ENCODE data around the gene VPS41.

Gene VPS41

GRCh38 chr7:38932509-38933168, 23.6 kb upstream of the VPS41 start:
- Mint-ChIP-seq H3K27me3 (ENCODE audit: low read depth) (peaks cover 2% of the 10 kb centered on the region), H3K9me3 (no peaks in the 10 kb centered on the region), H3K36me3 (ENCODE audit: low read depth) (no peaks in the 10 kb centered on the region), H3K27ac (no peak overlapping the region), H3K4me1 (ENCODE audit: low read depth) (peaks cover 7% of the 10 kb centered on the region), H3K4me3 (no peak overlapping the region)
- DNase-seq (ENCODE audit: low spot score): peak; percentile 17

GRCh38 chr7:38929460-38930171, 20.6 kb upstream of the VPS41 start:
- no peak for DNase-seq (ENCODE audit: low spot score)
- H3K4me1 Mint-ChIP-seq (ENCODE audit: low read depth): peaks cover 7% of the 10 kb centered on the region
- no peak overlapping the region for H3K27ac Mint-ChIP-seq
- H3K9me3 Mint-ChIP-seq: no peaks in the 10 kb centered on the region
- H3K4me3 Mint-ChIP-seq: no peak overlapping the region
- H3K36me3 Mint-ChIP-seq (ENCODE audit: low read depth): no peaks in the 10 kb centered on the region
- peaks cover 2% of the 10 kb centered on the region for H3K27me3 Mint-ChIP-seq (ENCODE audit: low read depth)

GRCh38 chr7:38928506-38928905, 19.5 kb upstream of the VPS41 start:
- H3K9me3 Mint-ChIP-seq: no peaks in the 10 kb centered on the region
- H3K4me3 Mint-ChIP-seq: no peak overlapping the region
- no peaks in the 10 kb centered on the region for H3K36me3 Mint-ChIP-seq (ENCODE audit: low read depth)
- no peak overlapping the region for H3K27ac Mint-ChIP-seq
- no peak for DNase-seq (ENCODE audit: low spot score)
- H3K4me1 Mint-ChIP-seq (ENCODE audit: low read depth): peaks cover 7% of the 10 kb centered on the region
- H3K27me3 Mint-ChIP-seq (ENCODE audit: low read depth): peaks cover 2% of the 10 kb centered on the region

DNA sequence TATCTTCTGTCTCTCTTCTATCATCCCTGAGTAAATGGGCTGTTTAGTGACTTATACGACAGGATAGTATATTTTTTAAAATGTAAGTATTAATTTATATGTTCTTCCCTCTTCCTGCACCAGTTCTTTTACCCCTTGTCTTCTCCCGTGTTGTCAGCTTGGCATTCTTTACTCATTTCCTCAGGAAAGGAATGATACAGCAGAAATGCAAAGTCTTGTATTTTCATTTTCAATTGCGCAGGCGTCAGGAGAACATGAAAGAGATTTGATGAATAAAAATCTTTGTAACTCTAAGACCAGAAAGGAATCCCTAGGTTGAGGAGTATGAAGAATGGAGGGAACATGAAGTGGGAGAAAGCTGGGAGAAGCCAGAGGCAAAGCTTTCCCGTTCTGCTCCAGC, 18.8 kb upstream of the VPS41 start:
- Mint-ChIP-seq H3K4me3 (no peak overlapping the region), H3K27ac (no peak overlapping the region), H3K27me3 (ENCODE audit: low read depth) (peaks cover 5% of the 10 kb centered on the region), H3K4me1 (ENCODE audit: low read depth) (peaks cover 7% of the 10 kb centered on the region), H3K36me3 (ENCODE audit: low read depth) (no peaks in the 10 kb centered on the region), H3K9me3 (no peaks in the 10 kb centered on the region)
- DNase-seq (ENCODE audit: low spot score): no peak

- Mint-ChIP-seq H3K4me3 (no peak overlapping the region), H3K36me3 (ENCODE audit: low read depth) (no peaks in the 10 kb centered on the region), H3K27me3 (ENCODE audit: low read depth) (peaks cover 17% of the 10 kb centered on the region), H3K27ac (no peak overlapping the region), H3K9me3 (no peaks in the 10 kb centered on the region), H3K4me1 (ENCODE audit: low read depth) (no peaks in the 10 kb centered on the region)
- no peak for DNase-seq (ENCODE audit: low spot score)
Observed at GRCh38 chr7:38920731-38921130, 11.7 kb upstream of the VPS41 start.

- Mint-ChIP-seq H3K9me3 (no peaks in the 10 kb centered on the region), H3K27ac (no peak overlapping the region), H3K36me3 (ENCODE audit: low read depth) (no peaks in the 10 kb centered on the region), H3K4me3 (no peak overlapping the region), H3K27me3 (ENCODE audit: low read depth) (peaks cover 14% of the 10 kb centered on the region), H3K4me1 (ENCODE audit: low read depth) (no peaks in the 10 kb centered on the region)
- DNase-seq (ENCODE audit: low spot score): no peak
Observed at GRCh38 chr7:38916396-38916795, 7.4 kb upstream of the VPS41 start.

- Mint-ChIP-seq H3K27me3 (ENCODE audit: low read depth) (peaks cover 2% of the 10 kb centered on the region), H3K4me1 (ENCODE audit: low read depth) (peaks cover 21% of the 10 kb centered on the region)
Observed at GRCh38 chr7:38909870-38910269, 879 bp upstream of the VPS41 start.

DNA sequence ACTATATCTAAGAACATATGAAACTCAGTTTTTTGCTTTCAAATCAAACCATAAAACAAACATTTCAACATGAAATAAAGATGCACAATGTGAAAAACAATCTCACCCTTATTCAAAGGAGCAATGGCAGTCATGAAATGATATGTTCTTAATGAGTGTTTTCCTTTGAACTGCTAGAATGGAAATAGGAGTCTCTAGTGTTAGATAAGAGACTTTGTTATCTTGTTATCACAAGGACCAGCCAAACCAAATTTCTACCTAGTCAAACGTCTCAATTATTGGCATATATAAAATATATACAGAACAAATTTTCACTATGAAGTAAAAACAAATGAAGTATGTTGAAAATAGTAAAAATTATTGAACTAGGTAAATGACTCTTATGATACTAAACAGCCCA, 1.2 kb downstream of the VPS41 start:
- Mint-ChIP-seq H3K27me3 (ENCODE audit: low read depth) (peaks cover under 1% of the 10 kb centered on the region), H3K4me1 (ENCODE audit: low read depth) (peaks cover 27% of the 10 kb centered on the region), H3K36me3 (ENCODE audit: low read depth) (peaks cover 1% of the 10 kb centered on the region), H3K27ac (no peak overlapping the region), H3K4me3 (peak overlapping the region; percentile 98), H3K9me3 (no peaks in the 10 kb centered on the region)
- no peak for DNase-seq (ENCODE audit: low spot score)

More at GRCh38 chr7:38909870-38910269, 879 bp upstream of the VPS41 start:
- peaks cover 1% of the 10 kb centered on the region for H3K36me3 Mint-ChIP-seq (ENCODE audit: low read depth)
- H3K4me3 Mint-ChIP-seq: no peak overlapping the region
- no peaks in the 10 kb centered on the region for H3K9me3 Mint-ChIP-seq
- H3K27ac Mint-ChIP-seq: no peak overlapping the region
- no peak for DNase-seq (ENCODE audit: low spot score)

GRCh38 chr7:38907066-38907465, 1.9 kb downstream of the VPS41 start:
- H3K36me3 Mint-ChIP-seq (ENCODE audit: low read depth): peaks cover 1% of the 10 kb centered on the region
- peaks cover 32% of the 10 kb centered on the region for H3K4me1 Mint-ChIP-seq (ENCODE audit: low read depth)
- no peak for DNase-seq (ENCODE audit: low spot score)
- H3K27me3 Mint-ChIP-seq (ENCODE audit: low read depth): no peaks in the 10 kb centered on the region
- H3K4me3 Mint-ChIP-seq: peak overlapping the region; percentile 47
- no peak overlapping the region for H3K27ac Mint-ChIP-seq
- no peaks in the 10 kb centered on the region for H3K9me3 Mint-ChIP-seq

GRCh38 chr7:38905056-38905759, 3.8 kb downstream of the VPS41 start:
- H3K27ac Mint-ChIP-seq: no peak overlapping the region
- H3K4me1 Mint-ChIP-seq (ENCODE audit: low read depth): peaks cover 37% of the 10 kb centered on the region
- no peak overlapping the region for H3K4me3 Mint-ChIP-seq
- no peaks in the 10 kb centered on the region for H3K27me3 Mint-ChIP-seq (ENCODE audit: low read depth)
- H3K9me3 Mint-ChIP-seq: no peaks in the 10 kb centered on the region
- DNase-seq (ENCODE audit: low spot score): no peak
- H3K36me3 Mint-ChIP-seq (ENCODE audit: low read depth): peaks cover 1% of the 10 kb centered on the region

- H3K4me3 Mint-ChIP-seq: no peak overlapping the region
- peaks cover 30% of the 10 kb centered on the region for H3K4me1 Mint-ChIP-seq (ENCODE audit: low read depth)
- H3K27ac Mint-ChIP-seq: no peak overlapping the region
Observed at GRCh38 chr7:38903057-38903456, 5.9 kb downstream of the VPS41 start.

DNA sequence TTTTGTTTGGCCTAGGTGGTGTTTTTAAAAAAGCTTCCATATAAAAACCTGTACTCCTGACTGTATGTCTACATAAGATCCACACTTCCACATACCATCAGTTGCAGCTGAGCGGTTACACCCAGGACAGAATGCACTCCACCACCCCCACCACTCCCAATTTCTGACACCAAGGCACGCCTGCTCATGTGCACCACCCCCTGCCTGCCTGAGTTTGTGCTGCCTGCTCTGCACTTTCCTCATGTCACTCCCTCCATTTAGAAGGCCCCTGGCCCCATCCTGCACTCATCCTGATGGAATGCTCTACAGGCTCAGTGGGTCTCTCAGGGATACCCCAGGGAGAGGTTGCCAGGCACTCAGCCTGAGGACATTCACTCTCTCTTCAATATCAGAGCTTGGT, 6.5 kb downstream of the VPS41 start:
- no peak for DNase-seq (ENCODE audit: low spot score)
- H3K27ac Mint-ChIP-seq: no peak overlapping the region
- peaks cover 27% of the 10 kb centered on the region for H3K4me1 Mint-ChIP-seq (ENCODE audit: low read depth)
- H3K9me3 Mint-ChIP-seq: no peaks in the 10 kb centered on the region
- H3K36me3 Mint-ChIP-seq (ENCODE audit: low read depth): peaks cover 5% of the 10 kb centered on the region
- H3K27me3 Mint-ChIP-seq (ENCODE audit: low read depth): no peaks in the 10 kb centered on the region
- H3K4me3 Mint-ChIP-seq: no peak overlapping the region

More at GRCh38 chr7:38903057-38903456, 5.9 kb downstream of the VPS41 start:
- Mint-ChIP-seq H3K27me3 (ENCODE audit: low read depth) (no peaks in the 10 kb centered on the region), H3K36me3 (ENCODE audit: low read depth) (peaks cover under 1% of the 10 kb centered on the region), H3K9me3 (no peaks in the 10 kb centered on the region)
- DNase-seq (ENCODE audit: low spot score): no peak

GRCh38 chr7:38893061-38893460, 15.9 kb downstream of the VPS41 start:
- no peak overlapping the region for H3K4me3 Mint-ChIP-seq
- peaks cover 36% of the 10 kb centered on the region for H3K36me3 Mint-ChIP-seq (ENCODE audit: low read depth)
- H3K9me3 Mint-ChIP-seq: peaks cover 10% of the 10 kb centered on the region
- no peak for DNase-seq (ENCODE audit: low spot score)
- no peak overlapping the region for H3K27ac Mint-ChIP-seq
- H3K4me1 Mint-ChIP-seq (ENCODE audit: low read depth): peaks cover 8% of the 10 kb centered on the region
- H3K27me3 Mint-ChIP-seq (ENCODE audit: low read depth): no peaks in the 10 kb centered on the region

GRCh38 chr7:38890597-38890996, 18.4 kb downstream of the VPS41 start:
- Mint-ChIP-seq H3K27me3 (ENCODE audit: low read depth) (no peaks in the 10 kb centered on the region), H3K9me3 (peaks cover 18% of the 10 kb centered on the region), H3K4me1 (ENCODE audit: low read depth) (peaks cover 8% of the 10 kb centered on the region), H3K4me3 (no peak overlapping the region), H3K27ac (no peak overlapping the region), H3K36me3 (ENCODE audit: low read depth) (peaks cover 42% of the 10 kb centered on the region)
- DNase-seq (ENCODE audit: low spot score): no peak

Data from T-helper 2 cell treated with Interferon-gamma antibody and Interleukin-4, amounts not matched to agents 5 μg/mL and 100 μg/mL, for 36 hours (primary cell).